KMS-11 (cell line): Measurements from ENCODE around the gene PIEZO1.

Source experiments
- H2AFZ ChIP-seq: fragments of 200-600 bp; sonication (generic); 2 replicates; pipeline ENCODE4 v1.6.1; 2016; ENCODE audit warnings: antibody characterized with exemption, mixed run types, low read depth
- H3K27ac ChIP-seq: fragments of 200-600 bp; sonication (generic); 2 replicates; pipeline ENCODE4 v1.6.1; 2016; ENCODE audit warnings: mild to moderate bottlenecking, mixed run types
- H3K27me3 ChIP-seq: fragments of 200-600 bp; sonication (generic); 2 replicates; pipeline ENCODE4 v1.6.1; 2017; ENCODE audit warnings: mild to moderate bottlenecking, low read depth, mixed run types, moderate library complexity; ENCODE audit not compliant: insufficient read depth
- H3K36me3 ChIP-seq: fragments of 200-600 bp; sonication (generic); 2 replicates; pipeline ENCODE4 v1.6.1; 2017; ENCODE audit warnings: mild to moderate bottlenecking, mixed run types; ENCODE audit not compliant: insufficient read depth
- H3K4me1 ChIP-seq: fragments of 200-600 bp; sonication (generic); 2 replicates; pipeline ENCODE4 v1.6.1; 2016; ENCODE audit warnings: mild to moderate bottlenecking, low read depth, mixed run types; ENCODE audit not compliant: poor library complexity, severe bottlenecking
- H3K4me2 ChIP-seq: fragments of 200-600 bp; sonication (generic); 2 replicates; pipeline ENCODE4 v1.7.0; 2016; ENCODE audit warnings: mild to moderate bottlenecking, mixed run types
- H3K4me3 ChIP-seq: fragments of 200-600 bp; sonication (generic); IDR thresholded peaks from 2 replicates; pipeline ENCODE4 v1.6.1; 2017; ENCODE audit warnings: low read depth, low read length, mixed read lengths; ENCODE audit not compliant: insufficient read depth
- H3K79me2 ChIP-seq: fragments of 200-600 bp; sonication (generic); 2 replicates; pipeline ENCODE4 v1.6.1; 2016; ENCODE audit warnings: low read depth, mixed run types; ENCODE audit not compliant: insufficient read depth
- H3K9ac ChIP-seq: fragments of 200-600 bp; sonication (generic); 2 replicates; pipeline ENCODE4 v1.6.1; 2016; ENCODE audit warnings: mild to moderate bottlenecking, mixed run types
- H4K20me1 ChIP-seq: fragments of 200-600 bp; sonication (generic); 2 replicates; pipeline ENCODE4 v1.6.1; 2016; ENCODE audit warnings: mild to moderate bottlenecking, mixed run types; ENCODE audit not compliant: insufficient read depth
- CTCF ChIP-seq: fragments of 200-600 bp; sonication (generic); conservative IDR thresholded peaks from 2 replicates; pipeline ENCODE4 v1.6.1; 2017; ENCODE audit warnings: low read depth, mild to moderate bottlenecking, antibody characterized with exemption, low read length, moderate library complexity, mixed read lengths

Gene PIEZO1

DNA sequence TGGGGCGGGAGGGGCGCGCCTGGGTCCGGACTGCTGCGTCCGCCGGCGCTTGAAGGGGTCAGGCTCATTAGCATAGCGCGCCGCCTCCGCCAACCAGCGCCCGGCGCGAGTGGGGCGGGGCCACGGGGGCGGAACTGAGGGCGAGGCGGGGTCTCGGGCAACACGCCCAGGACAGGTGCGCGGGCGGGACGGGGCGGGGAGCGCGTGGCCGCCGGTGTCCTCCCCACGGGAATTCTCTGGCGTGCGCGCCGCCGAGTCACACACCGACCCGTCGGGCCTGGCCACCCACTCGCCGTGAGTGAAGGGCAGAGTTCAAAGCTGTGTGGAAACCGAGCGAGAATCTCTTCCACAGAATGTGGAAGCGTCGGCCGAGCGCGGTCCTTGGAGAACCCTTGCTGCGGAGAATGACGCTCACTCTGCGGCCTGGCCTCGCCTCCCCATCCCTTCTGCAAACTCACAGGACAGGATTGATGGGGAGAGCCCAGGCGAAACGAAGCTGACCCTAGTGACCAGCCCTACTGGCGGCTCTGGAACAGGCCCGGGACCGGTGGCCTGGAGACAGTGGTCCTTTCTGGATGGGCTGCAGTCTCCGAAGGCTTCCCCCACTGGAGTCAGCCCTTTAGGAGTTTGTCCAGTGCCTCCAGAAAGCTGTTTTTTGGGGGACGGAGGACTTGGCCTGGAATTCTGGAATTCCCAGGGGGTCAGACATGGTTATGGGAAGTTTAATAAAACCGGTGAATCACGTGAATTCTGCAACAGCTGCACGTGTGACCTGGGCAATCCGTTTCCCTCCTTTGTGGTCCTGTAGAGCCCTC lies 98.4 kb downstream of the PIEZO1 start, which contains the start of gene SNAI3:
TSS of gene SNAI3 (minus strand) at position 69 of the 815 bp plus-strand sequence. CDS start 101 bp downstream, outside the sequence.
- H4K20me1 ChIP-seq, result no peaks in the 10 kb centered on the region
- H3K27ac ChIP-seq, result no peak within 1 kb of the TSS
- no peaks in the 10 kb centered on the region for H3K36me3 ChIP-seq
- peak within 1 kb of the TSS; percentile 11; the same call in 1 of the 2 replicates for H3K9ac ChIP-seq
- H3K4me2 ChIP-seq, result peak within 1 kb of the TSS; percentile 92
- H3K79me2 ChIP-seq, result no peaks in the 10 kb centered on the region
- H3K4me1 ChIP-seq, result peaks cover 42% of the 10 kb centered on the region
- H2AFZ ChIP-seq, result peak within 1 kb of the TSS; percentile 81
- no peak within 1 kb of the TSS for H3K4me3 ChIP-seq
- TF ChIP-seq CTCF, result no peak
- H3K27me3 ChIP-seq, result peaks cover 27% of the 10 kb centered on the region; the same call in 1 of the 2 replicates

GRCh38 chr16:88686062-88686438 lies 99.0 kb downstream of the PIEZO1 start:
- TF ChIP-seq CTCF, result no peak
- H3K36me3 ChIP-seq, result no peaks in the 10 kb centered on the region
- no peak overlapping the region for H3K4me3 ChIP-seq
- H3K79me2 ChIP-seq, result no peaks in the 10 kb centered on the region
- H4K20me1 ChIP-seq, result no peaks in the 10 kb centered on the region
- H2AFZ ChIP-seq, result peak overlapping the region; percentile 81
- peaks cover 48% of the 10 kb centered on the region for H3K4me1 ChIP-seq
- H3K27me3 ChIP-seq, result peaks cover 25% of the 10 kb centered on the region; the same call in 1 of the 2 replicates
- H3K4me2 ChIP-seq, result peak overlapping the region; percentile 92
- H3K27ac ChIP-seq, result no peak overlapping the region
- H3K9ac ChIP-seq, result peak overlapping the region; percentile 11; the same call in 1 of the 2 replicates

DNA sequence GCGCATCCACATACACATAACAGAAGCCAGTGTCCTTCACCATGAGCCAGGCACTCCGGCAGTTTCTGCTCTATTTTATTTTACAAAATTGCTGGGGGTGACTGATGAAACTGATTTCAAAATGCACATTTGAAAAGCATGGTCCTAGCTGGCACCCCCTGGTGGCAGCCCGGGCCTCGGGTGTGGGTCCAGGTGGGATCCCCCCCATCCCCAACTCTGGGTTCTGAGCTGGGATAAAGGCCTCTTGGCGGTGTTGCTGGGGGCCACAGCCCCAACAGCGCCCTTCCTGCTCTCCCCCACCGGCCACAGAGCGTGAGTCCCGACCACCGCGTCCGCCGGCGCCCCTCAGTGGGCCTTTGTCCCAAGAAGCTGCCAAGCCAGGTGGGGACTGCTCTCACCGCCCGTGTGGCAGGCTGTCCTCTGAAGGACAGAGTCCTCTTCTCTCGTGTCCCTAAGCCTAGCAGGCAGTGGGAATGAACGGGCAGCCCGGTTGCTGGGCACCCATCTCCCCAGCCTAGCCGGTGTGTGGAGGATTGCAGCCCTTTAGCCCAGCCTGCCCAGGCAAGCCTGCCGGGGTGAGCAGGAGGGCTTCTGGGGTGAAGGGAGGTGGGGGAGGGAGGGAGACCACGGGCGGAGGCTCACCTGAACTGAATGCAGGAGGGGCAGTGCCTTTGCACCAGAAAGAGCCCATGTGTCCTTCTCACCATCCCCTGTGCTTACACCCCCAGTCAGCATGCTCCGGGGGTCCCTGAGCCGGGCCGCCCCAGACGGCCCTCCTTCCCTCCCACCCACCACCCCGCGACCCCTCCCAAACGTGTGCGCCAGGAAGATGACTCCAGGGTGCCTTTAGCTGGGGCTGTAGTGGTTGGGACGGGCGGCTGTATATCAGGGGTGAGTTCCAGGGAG lies 99.6 kb downstream of the PIEZO1 start:
- Histone ChIP-seq H4K20me1 (no peaks in the 10 kb centered on the region), H3K79me2 (no peaks in the 10 kb centered on the region), H3K4me3 (no peak overlapping the region), H3K4me1 (peaks cover 54% of the 10 kb centered on the region), H3K9ac (peak overlapping the region; percentile 11; the same call in 1 of the 2 replicates), H3K27ac (no peak overlapping the region), H3K27me3 (peaks cover 20% of the 10 kb centered on the region; the same call in 1 of the 2 replicates), H3K4me2 (peak overlapping the region; percentile 92), H3K36me3 (no peaks in the 10 kb centered on the region), H2AFZ (peak overlapping the region; percentile 81)
- peak; percentile 60 for TF ChIP-seq CTCF

GRCh38 chr16:88684569-88685155 lies 100.4 kb downstream of the PIEZO1 start:
- Histone ChIP-seq H3K4me1 (peaks cover 61% of the 10 kb centered on the region), H3K36me3 (no peaks in the 10 kb centered on the region), H2AFZ (no peak overlapping the region), H3K4me3 (no peak overlapping the region), H4K20me1 (no peaks in the 10 kb centered on the region), H3K27ac (no peak overlapping the region), H3K4me2 (peak overlapping the region; percentile 92; the same call in 1 of the 2 replicates), H3K27me3 (peaks cover 19% of the 10 kb centered on the region; the same call in 1 of the 2 replicates), H3K9ac (no peak overlapping the region), H3K79me2 (no peaks in the 10 kb centered on the region)
- TF ChIP-seq CTCF, result no peak
